ENCODE measurements around the gene AOPEP.

DNA sequence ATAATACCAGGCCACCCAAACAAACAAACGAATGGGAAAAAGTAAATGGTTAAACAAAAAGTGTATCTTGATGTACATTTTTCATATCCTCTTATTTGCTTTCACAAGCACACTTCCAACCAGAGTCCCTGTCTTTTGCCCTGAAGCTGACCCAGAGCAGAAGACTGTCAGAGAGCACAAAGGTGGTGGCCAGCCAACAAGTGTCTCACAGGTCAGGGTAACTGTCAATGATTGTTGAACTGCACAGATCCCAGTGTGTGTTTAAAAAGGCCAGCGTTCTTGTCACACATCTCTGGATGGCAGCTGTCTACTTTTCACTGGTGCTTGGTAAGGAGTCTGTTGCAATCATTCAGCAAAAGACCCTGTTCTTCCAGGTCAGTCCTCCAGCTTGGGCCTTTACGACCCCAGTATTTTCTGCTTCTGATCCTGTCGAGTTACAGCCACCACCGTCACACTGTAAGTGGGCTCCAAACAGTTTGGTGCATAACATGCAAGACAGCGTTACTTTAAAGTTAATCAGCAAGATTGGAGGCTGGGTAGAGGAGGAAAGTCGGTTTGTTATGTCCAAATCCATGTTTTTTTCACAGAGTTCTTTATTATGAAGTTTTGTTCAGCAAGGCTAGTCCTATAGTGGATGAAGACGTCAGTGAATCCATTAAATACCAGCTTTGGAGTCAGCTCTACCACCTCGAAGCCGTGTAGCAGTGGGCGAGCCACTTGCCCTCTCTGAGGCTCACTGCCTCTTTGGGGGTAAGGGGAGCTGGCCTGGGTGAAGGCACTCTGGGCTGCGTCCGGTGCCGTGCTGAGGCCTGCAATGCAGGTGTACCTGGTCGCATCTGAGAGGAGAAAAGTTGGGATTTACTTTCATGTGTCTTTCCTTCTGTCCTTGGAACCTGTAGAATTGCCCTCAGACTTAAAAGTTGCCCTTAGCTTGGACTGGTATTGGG lies 265.7 kb downstream of the AOPEP start:
- TF ChIP-seq, protein P1, sequence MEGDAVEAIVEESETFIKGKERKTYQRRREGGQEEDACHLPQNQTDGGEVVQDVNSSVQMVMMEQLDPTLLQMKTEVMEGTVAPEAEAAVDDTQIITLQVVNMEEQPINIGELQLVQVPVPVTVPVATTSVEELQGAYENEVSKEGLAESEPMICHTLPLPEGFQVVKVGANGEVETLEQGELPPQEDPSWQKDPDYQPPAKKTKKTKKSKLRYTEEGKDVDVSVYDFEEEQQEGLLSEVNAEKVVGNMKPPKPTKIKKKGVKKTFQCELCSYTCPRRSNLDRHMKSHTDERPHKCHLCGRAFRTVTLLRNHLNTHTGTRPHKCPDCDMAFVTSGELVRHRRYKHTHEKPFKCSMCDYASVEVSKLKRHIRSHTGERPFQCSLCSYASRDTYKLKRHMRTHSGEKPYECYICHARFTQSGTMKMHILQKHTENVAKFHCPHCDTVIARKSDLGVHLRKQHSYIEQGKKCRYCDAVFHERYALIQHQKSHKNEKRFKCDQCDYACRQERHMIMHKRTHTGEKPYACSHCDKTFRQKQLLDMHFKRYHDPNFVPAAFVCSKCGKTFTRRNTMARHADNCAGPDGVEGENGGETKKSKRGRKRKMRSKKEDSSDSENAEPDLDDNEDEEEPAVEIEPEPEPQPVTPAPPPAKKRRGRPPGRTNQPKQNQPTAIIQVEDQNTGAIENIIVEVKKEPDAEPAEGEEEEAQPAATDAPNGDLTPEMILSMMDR (IDR thresholded peaks at IDR 0.05), result no peak
- peak; percentile 87 for TF ChIP-seq POLR2A (IDR thresholded peaks at IDR 0.05)
